GM18508 (cell line): ENCODE data around the gene EVC2.
"Not testable (repeated sequence)": the region's sequence is repeated elsewhere in the genome, so short reads cannot be mapped to it uniquely, and the experiment has no call there.

Experiments
- ATAC-seq: cut with Tn5 transposase; IDR thresholded peaks from one replicate; pipeline ENCODE4 v1.9.1; 2021; ENCODE audit warnings: moderate number of reproducible peaks; ENCODE audit not compliant: insufficient read depth, unreplicated experiment

EVC2 gene

GRCh38 chr4:5746829-5747737 is 38.7 kb upstream of the EVC2 start:
- ATAC-seq, result no peak

- ATAC-seq, result no peak
Observed at GRCh38 chr4:5746250-5746649, 37.9 kb upstream of the EVC2 start.

- ATAC-seq, result no peak
Observed at GRCh38 chr4:5742968-5743367, 34.6 kb upstream of the EVC2 start.

GRCh38 chr4:5742388-5742787 is 34.0 kb upstream of the EVC2 start:
- ATAC-seq, result no peak

- no peak for ATAC-seq
Observed at GRCh38 chr4:5738061-5738460, 29.7 kb upstream of the EVC2 start.

DNA sequence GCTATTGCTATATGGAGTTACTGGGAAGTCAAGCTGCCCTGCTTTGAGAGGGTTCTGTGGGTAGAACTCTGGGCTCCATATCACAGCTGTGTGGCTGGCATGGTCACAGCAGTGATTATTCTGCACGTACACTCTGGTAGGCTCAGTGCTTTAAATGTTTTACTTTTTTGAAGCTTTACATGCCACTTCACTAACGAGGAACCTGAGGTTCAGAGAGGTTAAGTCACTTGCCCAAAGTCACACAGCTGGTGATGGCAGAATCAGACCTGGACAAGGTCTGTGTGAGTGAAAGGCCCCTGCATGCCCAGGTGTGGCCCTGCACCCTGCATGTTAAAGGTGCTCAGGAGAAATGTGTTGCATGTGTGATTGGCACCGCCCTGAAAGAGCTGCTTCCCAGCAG is 27.1 kb upstream of the EVC2 start:
- ATAC-seq, result no peak

GRCh38 chr4:5734853-5735252 is 26.5 kb upstream of the EVC2 start:
- ATAC-seq, result no peak

GRCh38 chr4:5732158-5732557 is 23.8 kb upstream of the EVC2 start:
- no peak for ATAC-seq

DNA sequence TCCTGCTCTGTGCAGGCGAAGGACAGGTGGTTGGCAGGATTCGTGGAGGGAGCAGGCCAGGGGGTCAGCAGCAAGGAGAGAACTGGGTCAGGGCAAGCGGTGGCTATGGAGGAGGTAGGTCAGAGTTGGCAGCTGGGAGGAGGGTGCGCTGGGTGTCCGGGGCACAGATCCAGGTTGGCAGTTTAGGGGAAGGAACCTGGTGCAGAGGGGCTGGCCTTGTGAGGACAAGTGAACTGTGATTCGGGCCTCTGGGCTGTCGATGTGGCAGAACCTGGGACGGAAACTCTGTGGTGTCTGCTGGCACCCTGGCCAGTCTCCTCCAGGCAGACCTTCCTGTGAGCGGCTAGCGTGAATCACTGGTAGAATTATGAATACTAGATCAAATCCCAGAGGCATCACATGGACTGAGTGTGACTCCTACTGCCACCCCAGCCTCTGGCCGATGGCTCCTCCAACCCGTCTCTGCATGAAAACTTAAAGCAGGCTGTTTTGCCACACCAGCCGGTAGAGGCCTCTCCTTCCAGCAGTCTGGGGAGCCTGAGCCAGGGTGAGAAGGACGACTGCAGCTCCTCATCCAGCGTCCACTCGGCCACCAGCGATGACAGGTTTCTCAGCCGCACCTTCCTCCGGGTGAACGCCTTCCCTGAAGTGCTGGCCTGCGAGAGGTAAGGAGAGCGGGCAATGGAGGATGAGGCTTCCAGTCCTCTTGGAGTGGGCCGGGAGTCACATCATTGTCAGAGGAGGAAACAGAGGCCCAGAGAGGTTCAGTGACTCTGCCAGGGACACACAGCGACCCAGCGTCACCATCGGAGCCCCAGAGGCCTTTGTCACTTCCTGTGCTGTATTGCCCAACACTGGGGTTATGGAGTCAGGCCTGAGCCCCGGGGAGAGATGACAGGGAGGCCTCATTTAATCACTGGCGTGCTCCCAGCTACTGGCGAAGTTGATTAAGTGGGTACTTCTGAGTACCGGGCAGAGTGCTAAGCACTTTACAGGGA is 22.9 kb upstream of the EVC2 start:
- no peak for ATAC-seq

- no peak for ATAC-seq
Observed at GRCh38 chr4:5730436-5730835, 22.1 kb upstream of the EVC2 start.

GRCh38 chr4:5728412-5728811 is 20.1 kb upstream of the EVC2 start:
- ATAC-seq, result not testable (repeated sequence)

DNA sequence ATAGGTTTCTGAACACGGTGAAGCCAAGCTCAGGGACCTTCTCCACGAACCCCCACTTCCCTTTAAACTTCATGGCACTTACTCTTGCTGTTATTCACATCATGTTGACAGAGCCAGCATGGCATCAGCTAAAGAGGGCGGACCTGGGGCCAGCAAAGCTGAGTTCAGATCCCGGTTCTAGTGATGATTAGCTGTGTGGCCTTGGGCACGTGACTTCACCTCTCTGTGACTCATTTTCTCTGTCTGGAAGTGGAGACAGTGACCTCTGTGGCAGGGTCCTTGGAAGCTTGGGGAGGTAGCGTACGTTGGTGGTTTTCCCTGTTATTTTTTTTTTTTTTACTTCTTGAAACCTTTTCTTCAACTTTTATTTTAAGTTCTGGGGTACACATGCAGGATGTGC is 16.0 kb upstream of the EVC2 start:
- no peak for ATAC-seq

DNA sequence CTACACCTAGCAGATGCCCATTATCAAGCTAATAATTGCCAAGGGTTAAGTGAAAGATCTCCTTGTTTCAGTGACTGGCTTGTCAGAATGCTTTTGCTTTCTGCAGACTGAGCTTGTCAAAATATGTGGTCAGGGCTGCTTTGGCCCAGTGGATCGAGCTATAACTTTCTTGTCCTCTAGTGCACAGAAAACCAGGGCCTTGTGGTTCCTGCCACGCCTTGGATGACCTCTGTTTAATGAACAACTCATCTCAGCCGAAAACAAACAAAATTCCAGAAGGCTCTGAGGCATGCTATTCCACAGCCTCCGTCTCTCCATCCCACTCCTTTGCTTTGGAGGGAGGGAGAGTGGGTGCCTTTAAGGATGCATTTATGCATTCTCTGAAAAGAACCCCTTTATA is 14.0 kb upstream of the EVC2 start:
- no peak for ATAC-seq

- ATAC-seq, result no peak
Observed at GRCh38 chr4:5721923-5722322, 13.6 kb upstream of the EVC2 start.

GRCh38 chr4:5720980-5721379 is 12.6 kb upstream of the EVC2 start:
- ATAC-seq, result no peak

DNA sequence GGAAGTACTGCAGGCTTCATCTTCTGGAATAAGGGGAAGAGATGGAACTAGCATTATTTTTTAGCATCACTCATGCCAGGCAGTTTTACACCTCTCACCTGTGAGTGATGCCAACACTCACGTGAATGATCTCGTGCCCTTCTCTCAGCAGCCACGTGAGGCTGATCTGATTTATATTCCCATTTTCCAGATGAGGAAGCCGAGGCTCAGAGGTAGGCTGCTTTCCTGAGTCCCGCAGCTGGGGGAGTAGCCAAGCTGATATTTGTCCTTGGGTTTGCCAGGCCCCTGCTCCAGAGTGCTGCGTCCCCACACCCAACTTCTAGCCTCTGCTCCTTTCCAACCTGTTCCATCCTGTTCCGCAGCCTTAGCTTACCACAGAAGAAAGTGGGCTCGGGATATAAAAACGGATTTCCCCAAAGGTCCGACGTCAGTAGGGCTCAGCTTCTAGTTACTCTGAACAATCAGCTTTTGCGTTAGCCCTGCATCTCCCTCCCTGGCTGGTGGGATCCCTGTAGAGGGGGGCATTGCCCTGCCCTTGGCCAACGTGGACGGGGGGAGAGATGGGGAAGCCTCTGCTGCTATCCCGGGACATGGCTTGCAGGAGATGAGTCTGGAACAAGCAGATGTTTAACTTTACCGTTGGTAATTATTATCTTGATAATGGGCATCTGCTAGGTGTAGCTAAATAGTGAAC is 11.9 kb upstream of the EVC2 start:
- ATAC-seq, result no peak

- no peak for ATAC-seq
Observed at GRCh38 chr4:5719350-5720055, 11.1 kb upstream of the EVC2 start.

- no peak for ATAC-seq
Observed at GRCh38 chr4:5718411-5718810, 10.1 kb upstream of the EVC2 start.

DNA sequence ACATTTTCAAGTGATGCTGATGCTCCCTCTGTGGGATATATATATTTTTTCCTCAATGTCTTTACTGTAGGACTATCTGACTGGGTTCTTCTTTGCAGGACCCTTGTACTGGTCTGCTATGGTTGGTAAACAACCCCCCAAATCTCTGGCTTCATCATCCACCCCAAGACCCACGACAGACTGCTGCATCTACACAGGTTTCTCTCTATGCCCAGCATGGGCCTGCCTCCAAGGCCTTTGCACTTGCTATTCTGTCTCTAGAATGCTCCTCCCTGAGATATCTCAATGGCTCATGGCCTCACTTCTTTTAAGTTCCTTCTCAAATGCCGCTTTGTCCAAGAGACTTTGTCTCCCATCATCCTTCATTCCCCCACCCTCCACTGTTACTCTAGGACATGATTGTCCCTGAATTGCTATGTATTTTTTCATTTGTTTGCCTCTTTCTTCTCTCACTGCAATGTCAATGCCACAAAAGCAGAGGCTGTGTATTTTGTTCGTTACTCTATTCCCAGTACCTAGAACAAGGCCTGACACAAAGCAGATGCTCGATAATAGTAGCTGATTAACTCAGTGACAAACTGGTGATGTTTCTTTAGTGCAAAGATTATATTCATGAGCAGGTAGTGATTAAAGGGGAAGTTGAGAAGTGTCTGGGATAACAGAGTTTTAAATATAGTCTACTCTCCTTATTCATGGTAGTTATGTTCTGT is 9.2 kb upstream of the EVC2 start:
- ATAC-seq, result no peak
